ENCODE results near the gene DPY19L3.
"Not testable (repeated sequence)": the region's sequence is repeated elsewhere in the genome, so short reads cannot be mapped to it uniquely, and the experiment has no call there.

The DPY19L3 gene

DNA sequence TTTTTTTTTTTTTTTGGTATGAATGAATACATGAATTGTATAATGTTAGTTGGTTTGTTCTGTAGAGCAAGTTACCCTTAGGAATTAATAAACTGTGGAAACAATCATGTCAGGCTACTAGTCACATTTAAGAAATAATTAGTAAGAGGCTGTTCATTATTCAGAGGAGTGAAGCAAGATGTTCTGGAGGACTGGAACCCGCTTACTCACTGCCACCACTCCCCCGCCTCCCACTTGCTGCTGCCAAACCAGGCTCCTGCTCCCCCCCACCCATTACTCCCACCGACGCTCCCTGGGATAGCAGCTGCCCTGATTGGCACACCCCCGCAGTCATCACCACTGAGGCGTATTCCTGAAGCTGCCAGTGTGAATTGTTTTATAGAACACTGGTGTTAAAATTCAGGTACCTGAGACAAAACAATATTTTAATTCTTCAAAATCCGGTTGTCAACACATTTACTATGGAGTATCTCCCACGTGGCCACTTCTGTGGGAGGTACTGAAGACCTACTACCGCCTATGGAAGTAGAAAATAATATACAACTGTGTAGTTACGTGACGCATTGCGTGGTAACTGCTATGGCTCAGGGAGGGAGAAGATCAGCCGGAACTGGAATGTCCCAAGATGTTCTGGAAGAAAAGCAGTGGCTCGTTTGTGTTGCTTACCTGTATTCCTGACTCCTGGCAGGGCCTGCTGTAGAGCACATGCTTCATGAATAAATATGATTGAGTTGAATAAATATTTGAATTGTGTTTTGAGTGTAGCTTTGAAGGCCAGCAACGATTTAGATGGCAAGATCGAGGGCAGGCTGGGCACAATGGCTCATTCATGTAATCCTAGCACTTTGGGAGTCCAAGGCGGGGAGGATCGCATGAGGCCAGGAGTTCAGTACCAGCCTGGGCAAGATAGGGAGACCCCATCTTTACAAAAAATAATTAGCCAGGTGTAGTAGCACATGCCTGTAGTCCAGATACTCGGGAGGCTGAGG is 1.7 kb downstream of the DPY19L3 start:
- DNase-seq = no peak
- H3K27ac ChIP-seq (ENCODE audit: insufficient read depth, low read length, poor library complexity, severe bottlenecking) = no peak overlapping the region

DNA sequence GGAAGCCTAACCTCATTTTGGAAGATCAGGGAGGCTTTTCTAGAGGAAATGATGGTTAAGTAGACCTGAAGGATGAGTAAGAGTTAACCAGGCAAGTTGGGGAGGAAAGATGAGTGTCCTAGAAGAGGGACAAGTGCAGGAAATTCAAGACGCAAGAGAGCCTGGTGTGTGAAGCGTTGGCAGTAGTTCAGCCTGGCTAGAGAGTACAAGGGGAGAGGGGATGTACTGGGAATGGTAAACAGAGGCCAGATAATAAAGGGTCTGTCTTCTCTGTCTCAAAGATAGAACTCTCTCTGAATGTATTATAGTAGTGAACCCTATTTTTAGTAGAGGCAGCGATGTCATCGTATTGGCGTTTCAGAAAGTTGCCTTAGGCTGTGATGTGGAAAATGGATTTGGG is 9.7 kb downstream of the DPY19L3 start:
- Histone ChIP-seq H3K4me1 (ENCODE audit: control insufficient read depth, insufficient read depth, low read length, poor library complexity, severe bottlenecking) (no peaks in the 10 kb centered on the region), H3K36me3 (ENCODE audit: control insufficient read depth, insufficient read depth, low read length) (peaks cover 4% of the 10 kb centered on the region)
- DNase-seq = no peak

More for the DNA sequence above, 1.7 kb downstream of the DPY19L3 start:
- H3K36me3 ChIP-seq (ENCODE audit: control insufficient read depth, insufficient read depth, low read length) = peaks cover 4% of the 10 kb centered on the region
- H3K4me3 ChIP-seq (ENCODE audit: insufficient read depth, low read depth, low read length, poor library complexity, severe bottlenecking) = no peak overlapping the region
- no peaks in the 10 kb centered on the region for H3K4me1 ChIP-seq (ENCODE audit: control insufficient read depth, insufficient read depth, low read length, poor library complexity, severe bottlenecking)
- H3K27me3 ChIP-seq (replicated peaks; ENCODE audit: control insufficient read depth, insufficient read depth, low read length, poor library complexity, severe bottlenecking) = no peaks in the 10 kb centered on the region
- no peaks in the 10 kb centered on the region for H3K9me3 ChIP-seq (ENCODE audit: control insufficient read depth, low read length)

DNA sequence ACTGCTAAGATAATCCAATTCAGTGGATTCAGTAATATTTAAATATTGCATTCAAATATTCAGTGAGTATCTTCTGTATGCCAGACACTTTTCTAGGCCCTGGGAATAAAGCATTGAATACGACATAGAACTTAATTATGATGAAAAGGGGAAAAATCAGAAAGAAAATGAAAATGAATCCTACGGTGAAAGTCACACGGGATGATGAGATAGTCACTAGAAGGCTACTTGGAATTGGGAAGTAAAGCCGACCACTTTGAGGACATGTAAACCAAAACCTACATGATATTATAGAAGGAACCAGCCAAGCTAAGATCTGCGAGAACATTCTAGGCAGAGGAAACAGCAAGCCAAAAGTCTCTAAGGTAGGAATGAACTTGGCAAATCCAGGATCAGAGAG is 10.1 kb downstream of the DPY19L3 start:
- H3K27ac ChIP-seq (ENCODE audit: insufficient read depth, low read length, poor library complexity, severe bottlenecking) = no peak overlapping the region
- no peak for DNase-seq
- H3K9me3 ChIP-seq (ENCODE audit: control insufficient read depth, low read length) = no peaks in the 10 kb centered on the region
- H3K27me3 ChIP-seq (replicated peaks; ENCODE audit: control insufficient read depth, insufficient read depth, low read length, poor library complexity, severe bottlenecking) = no peaks in the 10 kb centered on the region
- H3K36me3 ChIP-seq (ENCODE audit: control insufficient read depth, insufficient read depth, low read length) = peaks cover 4% of the 10 kb centered on the region
- H3K4me1 ChIP-seq (ENCODE audit: control insufficient read depth, insufficient read depth, low read length, poor library complexity, severe bottlenecking) = no peaks in the 10 kb centered on the region
- H3K4me3 ChIP-seq (ENCODE audit: insufficient read depth, low read depth, low read length, poor library complexity, severe bottlenecking) = no peak overlapping the region

More for the DNA sequence above, 9.7 kb downstream of the DPY19L3 start:
- Histone ChIP-seq H3K27me3 (replicated peaks; ENCODE audit: control insufficient read depth, insufficient read depth, low read length, poor library complexity, severe bottlenecking) (no peaks in the 10 kb centered on the region), H3K9me3 (ENCODE audit: control insufficient read depth, low read length) (no peaks in the 10 kb centered on the region), H3K4me3 (ENCODE audit: insufficient read depth, low read depth, low read length, poor library complexity, severe bottlenecking) (no peak overlapping the region), H3K27ac (ENCODE audit: insufficient read depth, low read length, poor library complexity, severe bottlenecking) (no peak overlapping the region)

DNA sequence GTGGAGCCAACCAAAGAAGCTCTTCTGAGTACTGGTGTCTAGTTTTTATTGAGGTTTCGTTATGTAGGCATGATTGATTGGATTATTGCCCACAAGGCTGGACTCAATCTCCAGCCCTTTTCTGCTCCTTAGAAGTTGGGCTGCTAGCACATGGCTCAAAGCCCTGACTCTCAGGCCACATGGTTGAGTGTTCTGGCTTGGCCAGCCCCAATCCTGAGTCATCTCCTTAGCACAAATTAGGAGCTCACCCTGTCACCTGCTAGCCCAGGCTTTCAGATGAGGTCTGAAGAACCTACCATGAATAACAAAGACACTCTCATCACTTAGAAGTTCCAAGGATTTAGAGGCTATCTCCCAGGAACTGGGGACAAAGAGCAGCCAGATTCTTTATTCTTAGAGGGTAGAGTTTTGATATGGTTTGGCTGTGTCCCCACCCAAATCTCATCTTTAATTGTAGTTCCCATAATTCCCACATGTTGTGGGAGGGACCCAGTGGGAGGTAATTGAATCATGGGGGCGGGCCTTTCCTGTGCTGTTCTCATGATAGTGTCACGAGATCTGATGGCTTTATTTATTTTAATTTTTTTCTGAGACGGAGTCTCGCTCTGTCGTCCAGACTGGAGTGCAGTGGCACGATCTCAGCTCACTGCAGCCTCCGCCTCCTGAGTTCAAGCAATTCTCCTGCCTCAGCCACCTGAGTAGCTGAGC is 11.3 kb downstream of the DPY19L3 start:
- H3K27me3 ChIP-seq (replicated peaks; ENCODE audit: control insufficient read depth, insufficient read depth, low read length, poor library complexity, severe bottlenecking) = no peaks in the 10 kb centered on the region
- no peak overlapping the region for H3K27ac ChIP-seq (ENCODE audit: insufficient read depth, low read length, poor library complexity, severe bottlenecking)
- no peak overlapping the region for H3K4me3 ChIP-seq (ENCODE audit: insufficient read depth, low read depth, low read length, poor library complexity, severe bottlenecking)
- H3K36me3 ChIP-seq (ENCODE audit: control insufficient read depth, insufficient read depth, low read length) = peaks cover 2% of the 10 kb centered on the region
- no peaks in the 10 kb centered on the region for H3K4me1 ChIP-seq (ENCODE audit: control insufficient read depth, insufficient read depth, low read length, poor library complexity, severe bottlenecking)
- DNase-seq = no peak
- H3K9me3 ChIP-seq (ENCODE audit: control insufficient read depth, low read length) = no peaks in the 10 kb centered on the region

DNA sequence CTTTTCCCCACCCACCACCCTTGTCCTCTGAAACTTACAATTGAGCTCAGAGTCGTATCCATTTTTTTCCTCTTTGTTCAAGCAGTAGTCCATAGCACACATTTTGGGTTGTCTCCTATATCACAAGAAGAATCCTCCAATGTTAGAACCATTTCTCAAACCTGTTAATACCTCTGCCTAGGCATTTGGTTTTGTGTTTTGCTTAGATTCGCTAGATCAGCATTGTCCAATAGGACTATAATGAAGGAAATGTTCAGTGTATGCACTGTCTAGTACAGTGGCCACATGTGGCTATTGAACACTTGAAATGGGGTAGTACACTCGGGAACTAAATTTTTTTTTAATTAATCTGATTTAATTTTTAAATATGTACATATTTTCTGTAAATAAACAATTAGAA is 12.6 kb downstream of the DPY19L3 start:
- Histone ChIP-seq H3K9me3 (ENCODE audit: control insufficient read depth, low read length) (no peaks in the 10 kb centered on the region), H3K36me3 (ENCODE audit: control insufficient read depth, insufficient read depth, low read length) (no peaks in the 10 kb centered on the region), H3K4me3 (ENCODE audit: insufficient read depth, low read depth, low read length, poor library complexity, severe bottlenecking) (no peak overlapping the region), H3K4me1 (ENCODE audit: control insufficient read depth, insufficient read depth, low read length, poor library complexity, severe bottlenecking) (no peaks in the 10 kb centered on the region), H3K27me3 (replicated peaks; ENCODE audit: control insufficient read depth, insufficient read depth, low read length, poor library complexity, severe bottlenecking) (no peaks in the 10 kb centered on the region), H3K27ac (ENCODE audit: insufficient read depth, low read length, poor library complexity, severe bottlenecking) (no peak overlapping the region)
- no peak for DNase-seq

DNA sequence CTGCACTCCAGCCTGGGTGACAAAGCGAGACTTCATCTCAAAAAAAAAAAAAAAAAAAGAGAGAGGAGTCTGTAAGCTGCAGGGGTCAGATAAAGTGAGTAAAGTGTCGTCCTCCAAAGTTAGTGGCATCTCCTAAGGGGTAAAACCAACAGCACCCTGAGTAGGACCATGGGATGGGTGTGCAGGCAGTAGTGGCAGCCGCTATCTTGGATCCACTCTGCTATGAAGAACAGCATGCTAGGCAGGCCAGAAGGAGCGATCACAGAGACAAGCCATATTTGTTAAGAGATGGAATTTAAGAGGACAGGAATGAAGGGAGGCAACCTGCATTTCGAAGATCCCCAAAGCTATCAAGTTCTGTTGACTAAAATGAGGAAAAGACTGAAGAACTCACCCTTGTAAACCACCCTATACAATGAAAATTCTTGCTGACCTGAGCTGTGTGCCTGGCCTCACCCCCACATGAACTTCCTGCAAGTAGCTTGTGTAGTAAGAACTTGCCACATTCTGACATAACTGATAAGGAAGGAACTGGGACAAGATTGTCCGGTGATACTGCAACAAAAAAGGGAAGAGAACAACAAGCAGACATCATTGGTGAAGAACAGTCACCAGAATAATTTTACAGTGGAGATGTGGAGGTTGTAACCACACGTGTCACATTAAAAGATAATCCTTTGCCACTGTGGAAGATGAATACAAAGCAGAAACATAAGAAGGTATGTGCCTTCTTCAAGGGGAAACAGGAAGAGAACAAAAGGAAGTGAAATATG is 16.2 kb downstream of the DPY19L3 start:
- H3K36me3 ChIP-seq (ENCODE audit: control insufficient read depth, insufficient read depth, low read length) = no peaks in the 10 kb centered on the region
- no peak for DNase-seq
- H3K27me3 ChIP-seq (replicated peaks; ENCODE audit: control insufficient read depth, insufficient read depth, low read length, poor library complexity, severe bottlenecking) = no peaks in the 10 kb centered on the region
- H3K4me3 ChIP-seq (ENCODE audit: insufficient read depth, low read depth, low read length, poor library complexity, severe bottlenecking) = no peak overlapping the region
- H3K4me1 ChIP-seq (ENCODE audit: control insufficient read depth, insufficient read depth, low read length, poor library complexity, severe bottlenecking) = no peaks in the 10 kb centered on the region
- no peak overlapping the region for H3K27ac ChIP-seq (ENCODE audit: insufficient read depth, low read length, poor library complexity, severe bottlenecking)
- H3K9me3 ChIP-seq (ENCODE audit: control insufficient read depth, low read length) = no peaks in the 10 kb centered on the region

DNA sequence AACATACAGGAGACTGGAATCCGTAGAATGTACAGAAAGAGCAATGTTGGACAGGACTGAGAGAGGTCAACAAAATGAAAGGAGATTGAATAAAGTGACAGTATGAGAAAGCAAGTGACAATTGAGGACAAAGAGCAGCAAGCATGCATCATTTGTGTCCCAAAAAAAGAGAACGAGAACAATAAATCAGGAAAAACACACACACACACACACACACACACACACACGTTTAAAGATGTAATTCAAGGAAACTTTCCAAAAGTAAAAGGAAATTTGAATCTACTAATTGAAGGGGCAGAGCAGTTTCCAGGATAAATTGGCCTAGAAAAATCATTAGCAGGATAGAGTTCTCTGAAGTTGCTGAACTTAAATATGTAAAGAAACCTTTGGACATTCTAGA is 16.9 kb downstream of the DPY19L3 start:
- no peaks in the 10 kb centered on the region for H3K36me3 ChIP-seq (ENCODE audit: control insufficient read depth, insufficient read depth, low read length)
- no peak overlapping the region for H3K27ac ChIP-seq (ENCODE audit: insufficient read depth, low read length, poor library complexity, severe bottlenecking)
- no peaks in the 10 kb centered on the region for H3K27me3 ChIP-seq (replicated peaks; ENCODE audit: control insufficient read depth, insufficient read depth, low read length, poor library complexity, severe bottlenecking)
- no peak for DNase-seq
- no peaks in the 10 kb centered on the region for H3K4me1 ChIP-seq (ENCODE audit: control insufficient read depth, insufficient read depth, low read length, poor library complexity, severe bottlenecking)
- H3K9me3 ChIP-seq (ENCODE audit: control insufficient read depth, low read length) = no peaks in the 10 kb centered on the region
- no peak overlapping the region for H3K4me3 ChIP-seq (ENCODE audit: insufficient read depth, low read depth, low read length, poor library complexity, severe bottlenecking)

DNA sequence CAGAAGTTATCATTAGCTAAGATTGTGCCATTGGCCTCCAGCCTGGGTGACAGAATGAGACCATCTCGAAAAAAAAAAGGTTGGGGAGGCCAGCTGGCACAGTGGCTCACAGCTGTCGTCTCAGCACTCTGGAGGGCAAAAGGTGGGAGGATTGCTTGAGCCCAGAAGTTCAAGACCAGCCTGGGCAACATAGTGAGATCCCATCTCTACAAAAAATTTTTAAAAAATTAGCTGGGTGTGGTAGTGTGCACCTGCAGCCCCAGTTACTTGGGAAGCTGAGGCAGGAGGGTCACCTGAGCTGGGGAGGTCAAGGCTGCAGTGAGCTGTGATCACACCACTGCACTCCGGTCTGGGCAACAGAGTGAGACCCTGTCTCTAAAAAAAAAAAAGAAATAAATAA is 18.4 kb downstream of the DPY19L3 start:
- H3K4me3 ChIP-seq (ENCODE audit: insufficient read depth, low read depth, low read length, poor library complexity, severe bottlenecking); H3K36me3 ChIP-seq (ENCODE audit: control insufficient read depth, insufficient read depth, low read length); H3K27me3 ChIP-seq (replicated peaks; ENCODE audit: control insufficient read depth, insufficient read depth, low read length, poor library complexity, severe bottlenecking); H3K27ac ChIP-seq (ENCODE audit: insufficient read depth, low read length, poor library complexity, severe bottlenecking); DNase-seq; H3K4me1 ChIP-seq (ENCODE audit: control insufficient read depth, insufficient read depth, low read length, poor library complexity, severe bottlenecking); H3K9me3 ChIP-seq (ENCODE audit: control insufficient read depth, low read length): not testable (repeated sequence)

DNA sequence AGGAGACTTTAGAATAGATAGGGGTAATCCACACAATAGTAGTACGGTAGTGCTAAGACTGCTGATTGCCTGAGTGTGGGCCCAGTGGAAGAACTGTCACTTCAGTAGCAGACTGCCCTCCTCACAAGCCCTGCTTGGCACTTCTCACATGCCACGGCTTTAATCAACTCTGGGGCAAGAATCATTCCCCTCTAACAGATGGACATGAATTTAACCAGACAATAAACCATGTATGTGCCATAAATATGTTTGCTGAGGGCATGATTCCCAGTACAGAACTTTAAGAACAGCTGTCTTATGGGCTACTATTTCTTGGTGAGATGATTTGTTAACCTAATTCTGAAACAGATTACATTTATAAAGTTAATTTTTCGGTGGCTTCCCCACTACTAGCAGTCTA is 22.0 kb downstream of the DPY19L3 start:
- H3K9me3 ChIP-seq (ENCODE audit: control insufficient read depth, low read length) = no peaks in the 10 kb centered on the region
- DNase-seq = no peak

More for the DNA sequence above, 22.0 kb downstream of the DPY19L3 start:
- H3K27me3 ChIP-seq (replicated peaks; ENCODE audit: control insufficient read depth, insufficient read depth, low read length, poor library complexity, severe bottlenecking) = no peaks in the 10 kb centered on the region
- H3K27ac ChIP-seq (ENCODE audit: insufficient read depth, low read length, poor library complexity, severe bottlenecking) = no peak overlapping the region
- H3K36me3 ChIP-seq (ENCODE audit: control insufficient read depth, insufficient read depth, low read length) = no peaks in the 10 kb centered on the region
- no peak overlapping the region for H3K4me3 ChIP-seq (ENCODE audit: insufficient read depth, low read depth, low read length, poor library complexity, severe bottlenecking)
- no peaks in the 10 kb centered on the region for H3K4me1 ChIP-seq (ENCODE audit: control insufficient read depth, insufficient read depth, low read length, poor library complexity, severe bottlenecking)
